CD4-positive, alpha-beta T cell treated with Interleukin-4 for 1 hour (primary cell): ENCODE measurements around the gene MRPL21.

Source experiments
- DNase-seq, 2 donors: peaks; one replicate each; pipeline ENCODE4 v3.0.0-alpha.2; 2020 to 2022

The MRPL21 gene

DNA sequence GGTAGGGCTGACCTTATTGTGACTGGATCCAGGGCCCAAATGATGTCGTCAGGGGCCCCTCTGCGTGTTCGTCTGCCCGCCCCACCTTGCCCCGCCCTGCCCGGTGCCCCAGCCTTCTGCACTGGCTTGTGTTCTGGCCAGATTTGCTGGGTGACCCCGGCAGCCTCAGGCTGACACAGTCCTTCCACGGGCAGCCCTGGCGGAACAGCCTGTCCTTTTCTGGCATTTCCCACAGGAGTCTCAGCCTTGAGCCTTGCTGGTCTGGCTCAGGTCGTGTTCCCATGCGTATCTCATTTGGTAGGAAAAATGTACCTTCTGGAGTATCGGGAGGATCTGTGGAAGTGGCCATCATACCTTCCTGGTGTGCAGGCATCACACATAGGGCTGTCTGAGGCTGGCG is 31.0 kb upstream of the MRPL21 start:
- no peak for DNase-seq

DNA sequence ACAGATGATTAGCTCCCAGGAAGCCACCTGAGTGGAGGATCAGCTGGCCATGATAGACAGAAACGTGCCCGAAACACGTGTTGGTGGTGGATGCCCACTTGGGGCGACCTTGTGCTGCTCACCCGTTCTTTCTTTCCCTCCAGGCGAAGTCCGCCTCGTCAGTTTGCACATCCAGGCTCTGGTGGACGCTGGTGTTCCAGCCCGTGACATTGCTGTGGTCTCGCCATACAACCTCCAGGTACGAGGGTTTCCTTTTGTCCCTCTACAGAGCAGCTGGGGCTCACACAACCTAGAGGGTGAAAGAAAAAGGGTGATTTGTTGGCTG is 30.7 kb upstream of the MRPL21 start:
- no peak for DNase-seq

DNA sequence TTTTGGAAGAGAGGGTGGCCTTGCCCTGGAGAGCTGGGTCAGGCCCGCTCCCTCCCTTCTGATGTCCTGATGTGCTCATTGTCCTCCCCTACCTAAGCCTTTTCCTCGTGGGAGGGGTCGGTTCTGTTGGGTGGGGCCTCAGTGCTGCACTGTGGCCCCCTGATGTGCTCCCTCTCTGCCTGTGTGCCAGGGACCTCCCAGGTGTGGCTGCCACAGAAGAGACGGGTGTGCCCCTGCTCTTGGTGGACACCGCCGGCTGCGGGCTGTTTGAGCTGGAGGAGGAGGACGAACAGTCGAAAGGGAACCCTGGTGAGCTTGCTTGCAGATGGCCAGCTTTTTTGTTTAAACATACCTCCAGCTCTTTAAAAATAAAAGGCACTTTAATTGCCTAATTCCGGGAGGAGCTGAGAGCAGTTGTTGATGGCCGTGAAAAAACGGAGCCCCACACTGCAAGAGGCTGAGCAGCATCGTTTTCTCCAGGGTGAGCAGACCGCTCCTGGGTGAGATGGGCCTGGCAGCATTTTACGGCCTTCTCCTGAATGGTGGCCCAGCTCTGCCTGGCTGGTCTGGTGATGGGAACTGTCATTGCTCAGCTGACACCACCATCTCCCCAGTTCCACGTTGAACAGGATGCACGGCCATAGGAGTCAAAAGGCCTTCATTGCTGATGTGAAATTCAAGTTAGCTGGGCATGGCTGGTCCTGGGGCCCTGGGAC is 30.1 kb upstream of the MRPL21 start:
- DNase-seq: no peak

DNA sequence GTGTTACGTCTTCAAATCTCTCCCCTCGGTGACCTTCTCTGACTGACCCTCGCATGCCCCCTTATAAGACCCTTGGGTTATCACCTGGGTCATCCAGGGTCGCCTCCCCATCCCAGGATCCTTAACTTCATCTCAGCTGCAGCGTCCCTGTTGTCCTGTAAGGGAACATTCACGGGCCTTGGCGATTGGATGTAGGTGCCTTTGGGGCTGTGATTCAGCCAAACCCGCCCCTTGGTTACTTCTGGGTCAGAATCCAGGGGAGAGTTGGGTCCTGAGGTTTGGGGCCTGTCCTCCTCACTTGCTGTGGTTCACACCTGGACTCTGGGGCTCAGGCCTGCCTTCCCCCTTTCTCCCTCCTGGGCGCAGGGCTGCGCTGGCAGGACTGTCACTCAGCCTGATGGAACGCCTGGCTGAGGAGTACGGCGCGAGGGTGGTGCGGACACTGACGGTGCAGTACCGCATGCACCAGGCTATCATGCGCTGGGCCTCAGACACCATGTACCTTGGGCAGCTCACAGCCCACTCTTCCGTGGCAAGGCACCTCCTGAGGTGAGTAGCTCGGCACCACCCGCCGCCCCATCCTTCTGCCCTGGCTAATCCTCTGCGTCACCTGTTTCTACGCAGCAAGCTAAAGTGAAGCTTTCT is 29.4 kb upstream of the MRPL21 start:
- DNase-seq: no peak

DNA sequence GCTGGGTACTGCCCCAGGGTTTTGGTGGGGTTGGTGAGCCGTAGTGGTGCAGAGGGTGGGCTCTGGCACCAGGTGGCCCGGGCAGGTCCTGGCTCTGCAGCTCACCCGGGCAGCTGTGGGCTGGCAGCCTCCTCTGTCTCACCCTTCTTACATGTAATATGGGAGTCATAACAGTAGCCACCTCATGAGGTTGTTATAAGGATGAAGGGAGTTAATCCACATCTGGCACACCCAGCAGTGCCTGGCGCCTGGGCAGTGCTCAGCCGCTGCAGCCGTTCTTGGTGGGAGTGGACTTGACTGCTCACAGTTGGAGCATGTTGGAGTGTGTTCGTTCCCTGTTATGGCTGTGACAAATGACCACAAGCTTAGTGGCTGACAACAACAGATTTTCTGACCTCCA is 28.7 kb upstream of the MRPL21 start:
- no peak for DNase-seq

DNA sequence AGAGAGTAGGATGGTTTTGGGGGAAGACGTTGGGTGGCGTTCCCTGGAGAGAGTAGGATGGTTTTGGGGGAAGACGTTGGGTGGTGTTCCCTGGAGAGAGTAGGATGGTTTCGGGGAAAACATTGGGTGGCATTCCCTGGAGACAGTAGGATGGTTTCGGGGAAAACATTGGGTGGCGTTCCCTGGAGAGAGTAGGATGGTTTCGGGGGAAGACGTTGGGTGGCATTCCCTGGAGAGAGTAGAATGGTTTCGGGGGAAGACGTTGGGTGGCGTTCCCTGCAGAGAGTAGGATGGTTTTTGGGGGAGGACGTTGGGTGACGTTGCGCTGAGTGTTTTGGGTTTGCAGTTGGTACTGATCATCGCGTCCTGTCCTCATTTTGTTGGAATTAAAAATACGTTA is 28.3 kb upstream of the MRPL21 start:
- DNase-seq: no peak

DNA sequence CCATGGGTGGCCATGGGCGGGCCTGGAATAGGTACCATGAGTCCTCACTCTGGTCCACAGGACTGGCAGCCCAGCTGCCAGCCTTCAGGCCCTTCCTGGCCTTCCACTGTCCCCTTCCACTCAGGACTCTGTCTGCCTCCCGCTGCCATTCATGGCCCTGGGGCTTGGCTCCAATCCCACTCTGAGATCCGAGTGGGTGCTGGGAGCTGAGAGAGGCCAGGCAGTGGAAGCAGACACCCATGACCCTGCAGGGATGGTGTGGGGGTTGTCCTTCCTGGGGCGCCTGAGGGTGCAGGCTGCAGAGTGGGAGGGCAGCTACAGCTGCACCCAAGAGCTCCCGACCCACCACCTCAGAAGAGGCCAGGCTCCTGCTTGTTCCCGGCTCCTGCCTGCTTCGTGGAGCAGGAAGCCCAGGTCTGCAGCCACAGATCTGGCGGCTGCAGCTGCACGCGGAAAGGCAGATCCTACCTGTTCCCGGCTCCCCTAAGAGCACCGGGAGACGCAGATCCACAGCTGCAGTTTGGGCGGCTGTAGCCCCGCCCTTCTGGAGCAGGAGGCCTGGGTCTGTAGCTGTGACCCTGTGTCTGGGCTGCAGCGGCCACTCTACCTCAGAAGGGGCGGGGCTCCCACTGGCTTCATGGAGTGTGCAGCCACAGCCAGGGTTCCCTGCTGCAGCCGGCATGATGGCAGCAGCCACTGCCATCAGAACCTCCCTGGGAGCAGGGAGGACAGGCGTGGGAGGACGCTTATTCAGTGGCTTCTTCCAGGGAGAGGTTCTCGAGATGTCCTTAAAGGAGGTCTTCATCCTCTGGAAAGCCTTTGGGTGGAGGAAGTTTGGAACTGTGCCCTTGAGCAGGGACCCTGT is 27.6 kb upstream of the MRPL21 start:
- DNase-seq: no peak

DNA sequence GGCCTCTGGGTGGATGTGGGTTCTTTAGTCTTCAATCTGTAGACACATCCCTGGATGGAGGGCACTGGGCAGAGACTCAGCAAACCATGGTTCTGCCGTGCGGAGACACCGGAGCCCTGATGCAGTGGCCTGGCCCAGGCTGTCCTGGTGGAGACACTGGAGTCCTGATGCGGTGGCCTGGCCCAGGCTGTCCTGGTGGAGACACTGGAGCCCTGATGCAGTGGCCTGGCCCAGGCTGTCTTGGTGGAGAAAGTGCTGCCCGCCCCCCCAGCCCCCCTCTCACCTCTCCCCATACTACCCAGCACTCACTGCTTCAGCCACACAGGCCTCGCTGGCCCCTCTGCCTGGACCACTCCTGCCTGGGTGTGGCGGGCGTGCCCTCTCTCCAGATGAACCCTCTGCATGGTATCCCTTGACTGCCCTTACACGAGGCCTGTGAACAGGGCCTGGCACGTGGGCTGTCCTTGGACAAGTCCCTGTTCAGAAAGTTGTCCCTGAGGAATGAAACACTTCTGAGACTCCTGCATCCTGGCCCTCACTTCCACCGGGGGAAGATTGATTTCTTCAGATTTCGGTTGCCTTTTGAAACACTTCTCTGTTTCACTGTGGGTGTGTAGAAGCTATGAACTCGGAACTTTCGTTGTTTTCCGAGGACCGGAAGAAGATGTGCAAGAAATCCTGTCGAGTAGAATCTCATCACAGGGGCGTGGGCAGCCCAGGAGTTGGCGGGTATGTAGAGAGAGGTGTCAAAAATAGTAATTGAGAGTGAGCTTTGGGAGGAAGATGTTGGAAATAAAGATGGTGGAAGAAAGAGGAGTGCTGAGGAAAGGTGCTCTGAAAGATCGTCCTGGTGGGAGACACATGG is 26.3 kb upstream of the MRPL21 start:
- no peak for DNase-seq

DNA sequence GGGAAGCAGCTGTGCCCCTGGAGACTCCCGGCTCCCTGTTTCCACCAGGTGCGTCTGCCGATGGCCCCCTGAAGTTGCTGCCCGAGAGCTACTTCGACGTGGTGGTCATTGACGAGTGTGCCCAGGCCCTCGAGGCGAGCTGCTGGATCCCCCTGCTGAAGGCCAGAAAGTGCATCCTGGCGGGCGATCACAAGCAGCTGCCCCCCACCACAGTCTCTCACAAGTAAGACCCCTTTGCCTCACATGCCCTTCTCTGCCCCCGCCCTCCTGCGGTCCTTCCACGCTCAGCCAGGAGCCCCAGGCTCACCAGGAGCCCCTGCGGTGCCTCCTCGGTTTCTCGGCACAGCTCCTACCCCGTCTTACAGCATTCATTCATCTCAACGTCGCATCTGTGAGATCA is 25.5 kb upstream of the MRPL21 start:
- DNase-seq: no peak

DNA sequence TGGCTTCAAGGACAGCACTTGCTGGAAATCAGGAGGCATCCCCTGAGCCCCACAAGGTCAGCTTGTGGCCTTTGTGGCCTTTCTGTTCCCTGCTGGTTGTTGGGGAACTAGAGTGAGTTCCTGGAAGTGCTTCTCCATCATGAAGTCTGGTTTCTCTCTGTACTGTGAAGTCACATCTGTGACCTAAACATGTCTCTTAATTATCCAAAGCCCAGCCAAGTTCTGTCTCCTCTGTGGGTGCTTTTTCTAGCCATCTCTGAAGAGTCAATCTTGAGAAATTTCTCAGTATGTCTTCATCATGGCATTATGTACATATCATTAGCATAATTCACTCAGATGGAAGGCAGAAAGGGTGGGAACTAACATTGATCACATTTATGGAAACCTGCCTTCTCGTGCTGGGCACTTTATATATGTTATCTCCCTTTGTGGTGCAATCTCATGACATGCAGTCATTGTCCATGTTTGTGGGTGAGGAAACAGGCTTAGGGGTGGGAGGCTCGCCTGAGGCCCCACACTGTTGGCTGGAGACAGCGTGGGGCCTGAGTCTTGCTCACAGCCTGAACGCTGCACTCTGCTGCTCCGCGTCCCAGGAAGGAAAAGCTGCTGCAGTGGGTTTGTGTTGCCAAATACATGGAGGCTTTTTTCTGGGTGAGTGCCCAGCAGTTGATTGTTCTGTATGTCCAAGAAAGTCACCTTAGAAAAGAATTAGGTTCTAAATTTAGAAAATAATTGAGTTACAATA is 24.7 kb upstream of the MRPL21 start:
- DNase-seq: no peak

DNA sequence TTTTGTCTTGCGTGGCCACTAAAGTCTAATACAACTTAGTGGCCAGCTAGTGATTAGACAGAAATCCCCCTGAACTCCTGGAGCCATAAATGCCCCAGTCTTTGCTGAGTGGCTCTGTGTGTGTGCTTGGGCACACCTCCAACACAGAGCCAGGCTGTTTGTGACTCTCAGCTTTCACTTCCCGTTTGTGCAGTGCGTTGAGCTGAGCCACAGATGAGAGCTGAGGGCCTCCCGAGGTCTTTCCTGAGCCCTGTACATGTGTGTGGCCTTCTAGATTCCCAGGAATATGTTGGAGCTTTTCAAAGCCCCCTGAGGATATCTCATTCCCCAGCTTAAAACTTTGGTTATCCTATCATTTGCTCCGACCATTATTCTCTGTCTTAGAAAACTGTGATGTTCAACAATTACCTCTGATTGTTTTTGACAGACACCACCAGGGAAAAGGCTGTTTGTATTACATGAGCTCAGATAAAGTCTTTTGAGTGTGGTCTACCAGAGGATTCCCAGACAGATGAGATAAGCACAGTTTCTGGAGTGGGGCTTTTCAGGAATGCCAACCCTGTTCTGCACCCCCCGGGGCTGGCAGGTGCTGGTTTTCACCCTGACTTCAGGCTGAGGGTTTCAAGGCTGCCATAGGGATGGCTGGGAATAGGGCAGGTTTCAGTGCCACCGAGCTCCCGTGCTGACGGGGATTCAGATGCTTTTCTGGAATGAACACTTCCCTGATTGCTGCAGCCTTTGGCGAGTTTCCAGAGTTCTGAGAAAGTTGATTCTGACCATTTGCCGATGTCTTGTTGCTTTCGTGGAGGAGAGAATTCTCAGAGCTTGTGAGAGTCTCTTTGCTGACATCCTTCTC is 23.9 kb upstream of the MRPL21 start:
- peak in 1 of 2 donors; percentile 52 for DNase-seq

DNA sequence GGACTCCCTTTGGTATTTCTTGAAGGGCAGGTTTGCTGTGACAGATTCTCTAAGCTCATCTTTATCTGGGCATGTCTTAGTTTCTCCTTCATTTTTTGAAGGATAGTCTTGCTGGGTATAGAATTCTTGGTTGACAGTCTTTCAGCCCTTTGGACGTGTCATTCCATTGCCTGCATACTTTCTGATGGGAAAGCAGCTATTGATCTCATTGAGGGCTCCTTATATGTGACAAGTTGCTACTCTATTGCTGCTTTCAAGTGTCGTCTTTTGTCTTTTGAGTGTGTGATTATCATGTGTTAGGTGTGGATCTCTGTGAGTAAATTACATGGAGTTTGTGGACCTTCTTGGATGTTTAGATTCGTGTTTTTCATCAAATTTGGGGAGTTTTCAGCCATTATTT is 22.0 kb upstream of the MRPL21 start:
- no peak for DNase-seq

DNA sequence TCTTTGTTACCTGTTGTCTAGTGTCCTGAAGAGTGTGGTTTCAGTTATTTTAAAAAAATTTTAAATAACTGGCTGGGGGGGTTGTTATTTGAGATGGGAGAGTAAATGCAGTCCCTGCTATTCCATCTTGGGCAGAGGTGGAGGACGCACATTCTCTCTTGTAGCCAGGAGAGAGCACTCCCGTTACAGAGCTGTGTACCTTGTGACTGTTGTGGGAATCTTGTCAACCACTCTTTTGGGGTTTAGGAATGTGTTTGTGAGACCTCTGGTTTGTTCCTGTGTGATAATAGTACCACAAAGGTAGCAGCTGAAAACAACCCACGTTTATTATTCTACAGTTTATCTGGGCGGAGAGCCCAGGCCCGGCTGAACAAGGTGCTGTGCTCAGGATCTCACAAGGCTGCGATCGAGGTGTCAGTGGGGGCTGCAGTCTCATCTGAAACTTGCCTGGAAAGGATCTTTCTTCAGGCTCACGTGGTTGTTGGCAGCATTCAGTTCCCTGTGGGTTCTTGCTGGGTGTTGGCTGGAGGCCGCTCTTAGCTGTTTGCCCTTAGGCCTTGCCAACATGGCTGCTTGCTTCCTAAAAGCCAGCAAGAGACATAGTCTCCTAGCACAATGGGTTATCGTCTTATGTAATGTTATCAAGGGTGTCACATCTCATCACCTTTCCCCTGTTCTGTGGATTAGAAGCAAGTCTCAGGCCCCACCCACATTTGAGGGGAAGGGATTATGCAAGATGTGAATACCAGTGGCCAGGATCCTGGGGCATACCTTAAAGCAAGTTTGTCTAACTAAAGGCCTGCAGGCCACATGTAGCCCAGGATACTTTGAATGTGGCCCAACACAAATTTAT is 20.7 kb upstream of the MRPL21 start:
- no peak for DNase-seq

DNA sequence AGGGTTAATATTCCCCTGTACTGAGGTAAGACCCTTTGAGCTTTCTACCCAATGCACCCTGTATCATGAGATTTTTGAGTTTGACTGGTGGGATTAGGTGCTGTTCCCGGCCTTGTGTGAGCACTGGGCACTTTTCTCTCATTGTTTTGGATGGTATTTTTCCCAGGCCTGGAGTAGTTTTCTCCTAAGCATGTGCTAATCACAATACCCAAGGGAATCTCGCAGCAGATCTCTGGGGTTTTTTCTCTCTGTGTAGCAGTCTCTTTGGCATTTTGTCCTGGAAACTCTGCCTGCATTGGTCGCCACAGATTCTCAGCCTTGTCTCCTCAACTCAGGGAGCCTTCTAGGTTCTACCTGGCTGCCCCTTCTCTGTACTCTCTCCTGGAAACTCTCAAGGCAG is 20.0 kb upstream of the MRPL21 start:
- no peak for DNase-seq

DNA sequence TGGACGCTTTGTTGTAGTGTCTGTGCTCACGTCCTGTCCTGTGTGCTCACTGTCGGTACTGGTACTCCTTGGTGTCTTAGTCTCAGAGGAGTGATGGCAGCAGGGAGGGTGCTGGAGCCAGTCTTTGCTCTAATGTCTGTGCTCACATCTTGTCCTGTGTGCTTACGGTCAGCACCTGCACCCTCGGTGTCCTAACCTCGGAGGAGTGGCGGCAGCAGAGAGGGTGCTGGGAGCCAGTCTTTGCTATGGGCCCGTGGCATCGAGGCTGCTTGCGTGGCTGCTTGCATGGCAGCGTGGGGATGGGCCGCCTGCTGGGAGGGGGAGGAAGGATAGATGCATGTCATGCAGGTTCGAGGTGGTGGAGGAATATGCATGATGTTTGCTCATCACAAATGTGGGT is 12.8 kb upstream of the MRPL21 start:
- DNase-seq: no peak

DNA sequence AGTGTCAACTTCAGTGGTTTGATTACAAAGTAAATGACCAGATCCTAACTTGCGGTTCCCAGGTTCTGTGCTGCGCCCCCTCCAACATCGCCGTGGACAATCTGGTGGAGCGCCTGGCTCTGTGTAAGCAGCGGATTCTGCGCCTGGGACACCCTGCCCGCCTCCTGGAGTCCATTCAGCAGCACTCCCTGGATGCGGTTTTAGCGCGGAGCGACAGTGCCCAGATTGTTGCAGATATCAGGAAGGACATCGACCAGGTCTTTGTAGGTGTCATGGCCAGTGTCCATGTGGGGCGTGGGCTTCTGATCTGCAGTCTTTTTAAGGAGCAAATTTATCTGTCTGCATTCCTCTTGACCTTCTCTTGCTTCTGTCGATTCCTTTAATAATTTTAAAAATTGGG is 11.1 kb upstream of the MRPL21 start:
- no peak for DNase-seq

DNA sequence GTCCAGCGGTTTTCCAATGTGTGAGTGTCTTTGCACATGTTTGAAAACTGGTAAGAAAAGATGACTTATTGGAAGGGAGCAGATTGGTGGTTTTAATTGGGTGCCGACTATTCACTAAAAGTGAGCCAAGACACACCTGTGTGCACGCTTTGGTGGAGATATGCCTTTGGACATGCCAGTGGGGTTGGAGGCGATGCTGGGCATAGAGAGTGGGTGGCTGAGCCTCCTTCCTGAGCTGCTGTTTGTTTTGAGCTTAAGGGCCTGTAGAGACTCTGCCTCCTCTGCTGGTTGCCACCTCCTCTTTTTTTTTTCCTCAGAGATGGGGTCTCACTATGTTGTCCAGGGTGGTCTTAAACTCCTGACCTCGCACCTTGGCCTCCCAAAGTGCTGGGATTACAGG is 9.6 kb upstream of the MRPL21 start:
- no peak for DNase-seq

DNA sequence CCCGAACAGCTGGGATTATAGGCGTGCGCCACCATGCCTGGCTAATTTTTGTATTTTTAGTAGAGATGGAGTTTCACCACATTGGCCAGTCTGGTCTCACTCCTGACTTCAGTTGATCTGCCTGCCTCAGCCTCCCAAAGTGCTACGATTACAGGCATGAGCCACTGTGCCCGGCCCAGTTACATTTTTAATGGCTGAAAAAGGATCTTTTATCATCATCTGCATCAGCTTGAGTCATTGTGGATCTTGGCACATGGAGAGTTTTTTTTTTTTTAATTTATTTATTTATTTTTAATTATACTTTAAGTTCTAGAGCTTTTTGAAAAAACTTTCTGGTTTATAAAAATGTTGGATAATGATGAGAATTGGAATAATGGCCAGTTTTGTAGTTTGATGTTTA is 8.6 kb upstream of the MRPL21 start:
- no peak for DNase-seq

DNA sequence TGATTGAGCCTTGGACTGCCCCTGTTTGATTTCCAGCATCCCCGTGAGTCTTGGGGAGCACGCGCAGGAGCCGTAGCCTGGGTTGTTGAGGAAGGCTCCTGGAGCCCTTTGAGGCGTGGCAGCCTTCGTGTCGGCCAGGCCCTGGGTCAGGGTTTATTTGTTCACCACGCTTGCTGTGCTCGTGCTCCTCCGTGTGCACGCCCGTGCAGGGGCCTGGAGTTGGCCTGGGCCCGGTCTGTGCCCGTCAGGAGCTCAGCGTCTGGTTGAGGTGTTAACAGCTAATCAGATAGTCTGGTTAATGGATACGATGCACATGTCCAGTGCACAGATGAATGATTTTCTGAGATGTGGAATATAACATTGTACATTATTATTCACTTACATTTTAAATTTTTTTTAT is 8.1 kb upstream of the MRPL21 start:
- no peak for DNase-seq

DNA sequence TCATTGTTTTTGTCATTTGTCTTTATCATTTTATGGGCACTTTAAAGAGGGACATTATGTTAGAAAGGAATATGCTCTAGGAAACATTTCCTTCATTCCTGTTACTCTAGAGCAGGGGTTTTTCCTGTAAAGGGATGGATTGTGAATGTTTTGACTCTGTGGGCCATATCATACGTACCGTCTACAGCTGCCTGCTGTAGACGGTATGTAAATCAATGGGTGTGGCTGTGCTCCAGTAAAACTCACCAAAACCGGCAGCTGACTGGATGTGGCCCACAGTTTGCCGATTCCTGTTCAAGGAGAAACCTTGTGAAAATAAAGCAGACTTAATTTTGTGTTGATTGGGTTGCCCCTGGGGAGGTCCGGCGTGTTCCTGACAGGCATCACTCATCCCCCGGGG is 7.3 kb upstream of the MRPL21 start:
- DNase-seq: no peak

DNA sequence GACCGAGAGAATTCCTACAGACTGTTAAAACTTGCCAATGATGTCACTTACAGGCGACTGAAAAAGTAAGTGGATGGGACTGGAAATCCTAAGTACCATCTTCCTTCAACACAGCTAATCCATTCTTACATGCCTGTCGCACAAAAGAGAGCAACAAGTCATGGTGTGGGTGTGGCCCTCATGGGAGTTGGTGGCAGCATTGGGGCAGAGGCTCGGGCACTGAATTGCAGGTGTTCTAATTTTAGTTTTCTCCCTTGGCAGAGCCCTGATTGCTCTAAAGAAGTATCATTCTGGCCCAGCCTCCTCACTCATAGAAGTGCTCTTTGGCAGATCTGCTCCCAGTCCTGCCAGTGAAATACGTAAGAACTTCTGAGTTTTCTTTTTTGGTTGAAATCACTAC is 4.6 kb upstream of the MRPL21 start:
- no peak for DNase-seq
